ENCODE results near the gene FRMD4B.
"Not testable (repeated sequence)": the region's sequence is repeated elsewhere in the genome, so short reads cannot be mapped to it uniquely, and the experiment has no call there.

FRMD4B gene

GRCh38 chr3:69359916-69360315 is 26.0 kb downstream of the FRMD4B start:
- no peak for DNase-seq

- no peak for DNase-seq
These were observed 26.5 kb downstream of the FRMD4B start for GRCh38 chr3:69359339-69359893.

GRCh38 chr3:69357196-69357595 is 28.7 kb downstream of the FRMD4B start:
- no peak for DNase-seq

- DNase-seq = no peak
These were observed 30.9 kb downstream of the FRMD4B start for GRCh38 chr3:69354948-69355347.

GRCh38 chr3:69353503-69353902 is 32.4 kb downstream of the FRMD4B start:
- no peak for DNase-seq

GRCh38 chr3:69353088-69353478 is 32.8 kb downstream of the FRMD4B start:
- DNase-seq = no peak

- no peak for DNase-seq
These were observed 33.4 kb downstream of the FRMD4B start for GRCh38 chr3:69352305-69353087.

- DNase-seq = no peak
These were observed 42.0 kb downstream of the FRMD4B start for GRCh38 chr3:69343875-69344274.

GRCh38 chr3:69342074-69342473 is 43.8 kb downstream of the FRMD4B start:
- no peak for DNase-seq

GRCh38 chr3:69339760-69340159 is 46.1 kb downstream of the FRMD4B start:
- DNase-seq = no peak

GRCh38 chr3:69338911-69339310 is 47.0 kb downstream of the FRMD4B start:
- DNase-seq = no peak

- DNase-seq = no peak
These were observed 53.0 kb downstream of the FRMD4B start for GRCh38 chr3:69332934-69333333.

GRCh38 chr3:69330891-69331400 is 54.9 kb downstream of the FRMD4B start:
- DNase-seq = no peak

- no peak for DNase-seq
These were observed 56.0 kb downstream of the FRMD4B start for GRCh38 chr3:69329892-69330291.

GRCh38 chr3:69328963-69329302 is 57.0 kb downstream of the FRMD4B start:
- DNase-seq = no peak

GRCh38 chr3:69328103-69328962 is 57.6 kb downstream of the FRMD4B start:
- DNase-seq = no peak

GRCh38 chr3:69326855-69327300 is 59.0 kb downstream of the FRMD4B start:
- peak; percentile 44 for DNase-seq

- no peak for DNase-seq
These were observed 60.7 kb downstream of the FRMD4B start for GRCh38 chr3:69325151-69325550.

GRCh38 chr3:69324362-69325025 is 61.4 kb downstream of the FRMD4B start:
- DNase-seq = no peak

GRCh38 chr3:69323941-69324340 is 61.9 kb downstream of the FRMD4B start:
- DNase-seq = no peak

- DNase-seq = not testable (repeated sequence)
These were observed 63.4 kb downstream of the FRMD4B start for GRCh38 chr3:69322512-69322911.

GRCh38 chr3:69322158-69322509 is 63.8 kb downstream of the FRMD4B start:
- DNase-seq = no peak
